DLD1 (cell line): ENCODE measurements around the gene USP16.
"Not testable (repeated sequence)": the region's sequence is repeated elsewhere in the genome, so short reads cannot be mapped to it uniquely, and the experiment has no call there.

Source experiments
- in situ Hi-C: cut with HindIII; loops from 2 replicates; pipeline ENCODE4 v1.10.0; 2017; ENCODE audit warnings: low sequenced_read_pairs

The USP16 gene

GRCh38 chr21:29024474-29025327 lies at the start of gene USP16:
USP16 (plus strand) TSS chr21:29024668; CDS start chr21:29027914, 3,246 bp downstream.
- in situ Hi-C loops: no loop called here

- in situ Hi-C loops: no loop called here
Observed at GRCh38 chr21:28975397-28975796, 49.1 kb upstream of the USP16 start.

GRCh38 chr21:28979092-28979491 lies 45.4 kb upstream of the USP16 start:
- in situ Hi-C loops: no loop called here

DNA sequence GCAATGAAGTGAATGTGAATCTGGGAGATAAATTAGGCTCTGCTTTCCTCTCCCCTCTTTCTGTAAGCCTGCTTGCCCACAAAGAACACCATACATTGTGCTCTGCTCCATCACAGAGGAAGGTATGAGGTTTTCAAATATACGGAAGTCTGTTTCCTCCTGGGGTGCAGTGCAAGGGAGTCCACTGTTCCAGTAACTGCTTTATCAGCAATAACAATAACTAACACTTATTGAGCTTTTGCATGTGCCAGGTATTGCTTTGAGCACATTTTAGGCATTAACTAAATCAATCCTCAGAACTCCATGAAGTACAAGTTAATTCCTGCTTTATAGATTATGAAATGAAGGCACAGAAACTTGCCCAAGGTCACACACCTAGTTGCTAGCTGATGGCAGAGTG lies 41.8 kb upstream of the USP16 start:
- in situ Hi-C loops: no loop called here

DNA sequence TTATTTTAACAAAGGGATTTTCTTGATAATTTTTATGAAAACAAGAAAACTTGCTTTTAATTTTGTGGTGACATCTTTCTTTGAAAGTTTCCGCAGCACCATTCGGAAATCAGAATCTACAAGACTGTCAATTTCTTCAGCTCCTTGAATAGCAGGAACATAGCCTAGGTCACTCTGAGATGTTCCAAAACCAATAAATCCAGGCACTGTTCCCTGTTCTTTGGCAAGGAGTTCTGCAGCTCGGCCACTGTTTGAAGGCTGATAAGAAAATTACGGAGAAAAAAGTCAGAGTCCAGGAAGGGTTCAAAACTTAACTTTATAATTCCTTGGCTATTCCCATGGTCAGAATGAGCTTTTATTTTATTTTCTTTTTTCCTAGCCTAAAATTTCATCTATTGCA lies 37.8 kb upstream of the USP16 start:
- in situ Hi-C loops: no loop called here

DNA sequence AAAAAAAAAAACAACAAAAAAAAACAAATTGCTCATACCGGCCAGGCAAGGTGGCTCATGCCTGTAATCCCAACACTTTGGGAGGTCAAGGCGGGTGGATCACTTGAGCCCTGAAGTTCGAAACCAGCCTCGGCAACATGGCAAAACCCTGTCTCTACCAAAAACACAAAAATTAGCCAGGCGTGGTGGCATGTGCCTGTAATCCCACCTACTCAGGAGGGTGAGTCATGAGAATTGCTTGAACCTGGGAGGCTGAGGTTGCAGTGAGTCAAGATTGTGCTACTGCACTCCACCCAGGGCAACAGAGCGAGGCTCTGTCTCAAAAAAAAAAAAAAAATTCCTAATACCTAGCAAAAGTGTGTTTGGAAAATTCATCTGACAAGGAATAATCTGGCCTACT lies 36.3 kb upstream of the USP16 start:
- in situ Hi-C loops: not testable (repeated sequence)

GRCh38 chr21:28991861-28992525 lies 32.5 kb upstream of the USP16 start:
- in situ Hi-C loops: no loop called here

DNA sequence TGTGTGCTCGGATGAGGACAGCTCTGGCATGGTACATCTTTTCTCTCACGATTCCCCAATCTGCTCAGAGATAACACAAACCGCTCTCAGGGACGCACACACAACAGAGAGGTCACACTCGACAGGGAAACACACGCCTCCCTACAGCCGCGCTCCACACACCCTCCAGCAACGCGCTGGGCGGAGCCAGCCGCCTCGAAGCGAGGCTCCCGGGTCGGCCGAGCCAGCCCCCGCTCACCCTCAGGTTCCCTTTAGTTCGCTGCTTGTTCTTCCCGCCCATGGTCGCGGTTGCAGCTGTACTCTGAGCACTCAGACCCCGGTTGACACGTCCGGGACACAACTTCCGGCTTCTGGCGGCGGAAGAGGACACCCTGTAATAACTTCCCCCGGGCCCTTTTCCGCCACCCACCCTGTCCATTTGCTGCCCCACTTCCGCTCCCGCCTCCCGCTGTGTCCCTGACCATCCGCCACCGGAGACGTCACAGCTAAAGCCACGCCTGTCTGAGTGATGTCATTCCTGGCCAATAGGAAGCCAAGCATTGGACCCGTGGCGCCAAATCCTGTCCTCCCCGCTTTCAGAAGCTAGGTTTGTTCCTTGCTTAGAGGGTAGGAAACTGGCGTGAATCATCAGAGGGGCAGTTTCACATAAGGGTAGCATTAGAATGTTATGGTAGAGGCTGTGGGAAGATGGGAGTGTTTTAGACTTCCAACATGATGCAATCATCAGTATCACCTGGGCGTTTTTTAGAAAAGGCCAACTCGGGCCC lies 31.8 kb upstream of the USP16 start, which contains the start of gene LTN1:
TSS of gene LTN1 (minus strand) at position 352 of the 767 bp plus-strand sequence. CDS start at position 280, 72 bp downstream.
- in situ Hi-C loops: no loop called here

GRCh38 chr21:28993293-28993629 lies 31.2 kb upstream of the USP16 start:
- in situ Hi-C loops: no loop called here

- in situ Hi-C loops: no loop called here
Observed at GRCh38 chr21:29002442-29003144, 21.9 kb upstream of the USP16 start.

- in situ Hi-C loops: no loop called here
Observed at GRCh38 chr21:29005696-29006095, 18.8 kb upstream of the USP16 start.

DNA sequence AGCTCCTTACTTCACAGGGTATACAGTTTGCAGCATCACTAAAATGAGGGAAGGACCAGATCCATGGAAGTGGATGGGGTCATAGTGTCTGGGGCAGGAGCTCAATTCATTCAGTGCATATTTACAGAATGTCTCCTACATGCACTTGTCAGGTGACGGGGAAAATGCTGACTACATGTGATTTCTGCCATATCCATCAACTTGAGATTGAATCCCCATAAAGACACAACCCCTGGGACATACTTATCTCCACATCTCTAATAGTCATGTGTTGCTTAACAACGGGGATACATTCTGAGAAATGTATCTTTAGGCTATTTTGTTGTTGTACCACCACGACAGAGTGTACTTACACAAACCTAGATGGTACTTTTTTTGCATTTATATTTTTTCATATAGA lies 17.3 kb upstream of the USP16 start:
- in situ Hi-C loops: no loop called here

DNA sequence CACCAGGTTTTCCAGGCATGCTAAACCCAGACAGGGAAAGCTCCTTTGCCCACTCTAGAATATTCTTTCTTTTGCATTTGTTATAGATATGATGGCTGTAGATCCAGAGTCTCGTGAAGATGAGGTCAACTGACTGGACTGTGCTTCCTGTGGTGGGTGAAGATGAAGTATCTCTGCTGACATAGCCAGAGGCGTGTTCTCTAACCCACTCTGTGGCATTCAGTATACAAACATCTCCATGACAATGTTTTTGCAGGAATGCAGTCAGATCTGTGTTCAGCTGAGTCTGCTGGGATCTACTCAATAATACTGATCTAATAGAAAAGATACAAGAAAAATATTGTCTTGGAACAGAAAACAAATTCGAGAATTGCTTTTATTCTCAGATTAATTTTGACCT lies 16.7 kb upstream of the USP16 start:
- in situ Hi-C loops: no loop called here

- in situ Hi-C loops: no loop called here
Observed at GRCh38 chr21:29008367-29008766, 16.1 kb upstream of the USP16 start.

- in situ Hi-C loops: not testable (repeated sequence)
Observed at GRCh38 chr21:29011236-29011635, 13.2 kb upstream of the USP16 start.

DNA sequence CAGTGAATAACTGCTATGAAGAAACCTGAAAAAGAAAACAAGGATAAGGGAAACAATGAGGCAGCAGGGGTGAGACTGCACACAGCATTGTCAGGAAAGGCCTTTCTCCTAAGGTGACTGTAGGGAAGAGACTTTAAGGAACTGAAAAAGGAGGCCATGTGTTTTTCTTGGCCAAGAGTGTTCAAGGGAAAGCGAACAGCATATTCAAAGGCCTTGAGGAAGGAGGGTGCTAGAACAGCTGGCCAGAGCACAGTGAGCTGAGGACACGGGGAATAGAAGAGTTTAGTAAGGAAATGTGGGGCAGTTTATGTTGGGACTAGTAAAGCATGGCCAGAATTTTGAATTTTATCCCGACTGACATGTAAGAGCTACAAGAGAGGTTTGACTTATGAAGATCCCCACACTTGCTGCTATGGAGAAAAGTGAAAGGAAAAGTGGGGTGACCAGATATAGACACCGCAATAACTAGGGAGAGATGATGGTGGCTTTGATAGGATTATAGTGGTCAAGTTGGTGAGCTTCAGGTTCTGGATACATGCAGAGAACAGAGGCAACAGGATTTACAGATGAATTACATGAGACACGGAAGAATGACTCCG lies 6.7 kb upstream of the USP16 start:
- in situ Hi-C loops: no loop called here

GRCh38 chr21:29018540-29018939 lies 5.9 kb upstream of the USP16 start:
- in situ Hi-C loops: no loop called here

DNA sequence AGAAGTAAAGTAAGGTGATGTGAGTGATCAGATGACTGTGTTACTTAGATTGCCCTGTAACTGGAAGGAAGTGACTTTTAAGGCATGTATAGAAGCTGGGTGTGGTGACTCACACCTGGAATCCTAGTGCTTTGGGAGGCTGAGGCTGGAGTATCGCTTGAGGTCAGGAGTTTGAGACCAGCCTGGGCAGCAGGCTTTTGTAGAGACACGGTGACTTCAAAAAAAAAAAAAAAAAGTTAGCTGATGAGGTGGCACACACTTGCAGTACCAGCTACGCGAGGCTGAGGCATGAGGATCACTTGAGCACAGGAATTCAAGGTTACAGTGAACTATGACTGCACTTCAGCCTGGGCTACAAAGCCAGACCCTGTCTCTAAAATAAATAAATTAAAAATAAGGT lies 2.3 kb upstream of the USP16 start:
- in situ Hi-C loops: no loop called here

DNA sequence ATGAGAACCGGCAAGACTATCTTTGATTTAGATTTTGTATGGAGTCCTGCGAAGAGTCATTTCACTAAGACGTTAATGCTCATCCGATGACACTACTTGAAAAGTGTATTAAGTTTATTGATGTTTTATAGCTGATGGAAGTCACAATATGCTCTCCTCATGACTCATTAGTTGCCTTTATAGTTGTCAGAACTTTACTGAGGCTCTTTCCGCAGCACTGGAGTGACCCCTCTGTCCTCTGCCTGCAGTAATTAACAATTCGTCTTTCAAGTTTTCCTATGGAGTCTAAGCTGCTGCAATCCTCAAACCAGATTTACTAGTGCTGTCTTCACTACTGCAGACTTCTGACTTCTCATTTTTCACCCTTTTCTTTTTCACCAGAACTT lies 853 bp downstream of the USP16 start:
- in situ Hi-C loops: no loop called here

DNA sequence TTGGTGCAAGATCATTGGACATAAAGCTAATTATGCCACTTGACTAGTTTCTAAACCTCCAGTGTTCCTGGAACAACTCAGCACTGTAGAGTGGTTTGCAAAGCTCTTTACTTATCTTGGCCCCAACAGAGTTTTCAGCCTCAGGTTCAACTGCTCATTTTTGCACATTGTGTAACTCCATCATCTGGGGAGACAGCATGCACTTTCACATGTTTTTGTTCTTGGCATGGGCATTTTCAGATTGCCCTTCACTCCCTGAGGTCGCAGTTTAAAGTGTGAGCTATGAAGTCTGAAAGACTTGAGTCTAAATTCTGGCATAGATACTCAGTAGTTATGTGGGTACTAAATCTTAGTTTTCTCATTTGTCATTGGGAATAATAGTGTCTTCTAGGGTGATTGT lies 5.1 kb downstream of the USP16 start:
- in situ Hi-C loops: no loop called here

DNA sequence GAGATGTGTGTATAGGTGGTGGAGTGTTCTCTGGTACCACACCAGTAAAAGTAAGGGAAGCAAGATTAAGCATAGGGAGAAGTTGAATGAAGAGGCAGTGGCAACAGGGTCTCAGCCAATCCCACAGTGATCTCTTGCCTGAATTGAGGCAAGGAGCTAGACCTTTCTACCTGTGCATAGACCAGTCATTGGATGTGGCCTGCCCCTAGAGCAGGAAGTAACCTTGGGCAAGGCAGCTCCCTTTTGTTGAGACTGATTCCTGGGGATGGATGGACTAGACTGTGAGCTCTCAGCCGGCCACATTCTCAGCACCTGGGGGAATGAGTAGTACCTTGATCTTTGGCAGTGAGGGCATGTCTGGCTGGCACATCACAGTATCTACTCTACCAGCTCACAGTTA lies 6.4 kb downstream of the USP16 start:
- in situ Hi-C loops: no loop called here
